ENCODE data around the gene CWC27. TPM values are rescaled to one million over a fixed set of nuclear protein-coding genes. Genes with fewer than 3 reads are reported as not detected.
A peak's percentile ranks its signal among the peaks of the same experiment; 100 is the strongest.

CWC27 gene
- total RNA-seq, 2 donors from 2014 or later, result 21.4 to 24.0 TPM

GRCh38 chr5:65015767-65016166, 247.0 kb downstream of the CWC27 start:
- DNase-seq (ENCODE audit: low spot score), result no peak
- intact Hi-C loops (cut with DNase I), result no loop called here

DNA sequence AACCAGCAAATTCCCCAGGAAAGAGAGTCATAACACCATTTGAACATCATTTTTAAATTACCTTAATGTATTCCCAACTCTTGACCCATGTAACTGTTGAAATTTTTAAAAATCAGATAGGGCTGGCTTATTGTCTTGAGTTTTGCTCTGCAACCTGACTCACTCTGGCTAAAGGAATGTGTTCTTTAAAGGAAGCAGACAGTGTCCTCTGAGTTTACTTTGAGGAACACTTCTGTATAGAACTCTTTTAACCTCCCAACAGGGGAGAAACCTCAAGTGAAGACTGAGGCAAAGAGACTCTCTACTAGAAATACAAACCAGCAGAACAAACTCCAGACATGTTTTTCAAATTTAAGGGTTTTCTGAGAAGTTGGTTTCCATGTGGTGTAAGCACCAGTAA, 248.9 kb downstream of the CWC27 start:
- DNase-seq (ENCODE audit: low spot score), result no peak
- intact Hi-C loops (cut with DNase I), result no loop called here

GRCh38 chr5:65018763-65019162, 250.0 kb downstream of the CWC27 start:
- intact Hi-C loops (cut with DNase I), result no loop called here
- DNase-seq (ENCODE audit: low spot score), result no peak

DNA sequence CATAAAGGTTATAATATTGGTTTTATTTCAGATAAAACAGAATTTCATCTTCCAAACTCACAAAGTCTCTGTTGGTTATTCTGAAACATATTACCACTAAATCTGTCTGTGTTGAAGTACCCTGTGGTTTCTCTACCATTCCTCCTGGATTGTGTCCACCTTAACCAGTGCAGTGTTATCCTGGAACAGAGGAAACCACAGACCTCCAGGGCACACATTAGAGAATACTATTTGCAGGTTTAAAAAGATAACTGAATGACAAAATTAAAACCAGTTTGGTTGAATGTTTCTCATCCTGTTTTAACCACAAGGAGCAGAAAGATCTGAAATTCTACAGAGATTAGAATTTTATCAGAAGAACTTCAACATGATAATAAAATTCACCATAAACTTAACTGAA, 251.8 kb downstream of the CWC27 start:
- DNase-seq (ENCODE audit: low spot score), result no peak
- intact Hi-C loops (cut with DNase I), result no loop called here

DNA sequence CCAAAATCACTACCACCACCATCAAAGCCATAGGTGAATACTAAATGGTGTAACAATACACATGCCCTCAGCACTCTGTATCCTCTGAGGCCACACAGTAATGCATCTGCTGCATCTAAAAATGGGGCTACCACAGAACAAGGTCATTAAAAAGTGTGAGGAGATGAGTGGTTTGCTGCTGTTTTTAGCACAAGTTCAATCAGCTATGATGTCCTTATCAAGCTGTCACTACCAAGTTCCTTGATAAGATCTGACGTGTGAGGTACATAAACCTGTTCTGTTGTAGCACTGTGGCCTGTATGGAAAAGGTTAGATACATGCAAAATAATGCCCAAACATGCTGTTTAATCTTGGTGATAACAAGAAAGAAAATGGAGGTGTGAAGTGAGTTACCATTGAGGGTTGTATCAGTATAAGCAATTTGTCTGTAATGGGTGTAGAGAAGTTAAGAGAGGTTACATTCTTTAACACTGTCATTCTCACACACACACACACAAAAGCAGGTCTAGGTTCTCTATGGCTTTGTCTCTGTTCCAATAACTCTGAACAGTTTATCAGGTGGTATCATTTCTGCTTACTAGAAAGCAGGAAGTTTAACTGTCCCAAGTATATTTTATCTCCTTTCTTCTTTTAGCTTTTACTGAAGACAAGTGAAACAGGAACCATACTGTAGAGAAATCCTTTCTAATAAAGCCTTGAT, 252.9 kb downstream of the CWC27 start:
- intact Hi-C loops (cut with DNase I), result no loop called here
- no peak for DNase-seq (ENCODE audit: low spot score)

GRCh38 chr5:65022932-65023331, 254.2 kb downstream of the CWC27 start:
- intact Hi-C loops (cut with DNase I), result no loop called here
- DNase-seq (ENCODE audit: low spot score), result no peak

- intact Hi-C loops (cut with DNase I), result no loop called here
- DNase-seq (ENCODE audit: low spot score), result no peak
Observed at GRCh38 chr5:65024681-65025080, 256.0 kb downstream of the CWC27 start.

- DNase-seq (ENCODE audit: low spot score), result no peak
- intact Hi-C loops (cut with DNase I), result no loop called here
Observed at GRCh38 chr5:65026816-65027548, 258.3 kb downstream of the CWC27 start.

GRCh38 chr5:65029178-65029577, 260.4 kb downstream of the CWC27 start:
- DNase-seq (ENCODE audit: low spot score), result no peak
- intact Hi-C loops (cut with DNase I), result no loop called here

DNA sequence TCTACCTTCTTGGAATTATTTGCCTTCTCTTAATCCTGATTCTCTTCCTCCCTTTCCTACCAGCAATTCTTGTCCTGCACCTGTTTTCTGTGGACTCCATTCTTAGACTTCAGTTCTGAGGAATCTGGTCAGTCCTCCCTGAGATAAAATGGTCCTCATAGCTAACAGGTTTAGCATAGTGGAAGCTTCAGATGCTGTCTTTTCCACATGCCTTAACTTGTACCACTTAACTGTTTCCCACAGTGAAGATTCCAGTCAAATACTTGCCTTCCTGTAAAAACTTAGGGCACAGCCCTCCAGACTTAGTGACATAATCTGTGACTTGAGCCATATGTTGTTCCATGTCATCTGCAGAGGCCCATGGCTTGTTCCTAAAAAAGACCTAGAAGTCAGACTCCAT, 261.3 kb downstream of the CWC27 start:
- intact Hi-C loops (cut with DNase I), result no loop called here
- DNase-seq (ENCODE audit: low spot score), result no peak

DNA sequence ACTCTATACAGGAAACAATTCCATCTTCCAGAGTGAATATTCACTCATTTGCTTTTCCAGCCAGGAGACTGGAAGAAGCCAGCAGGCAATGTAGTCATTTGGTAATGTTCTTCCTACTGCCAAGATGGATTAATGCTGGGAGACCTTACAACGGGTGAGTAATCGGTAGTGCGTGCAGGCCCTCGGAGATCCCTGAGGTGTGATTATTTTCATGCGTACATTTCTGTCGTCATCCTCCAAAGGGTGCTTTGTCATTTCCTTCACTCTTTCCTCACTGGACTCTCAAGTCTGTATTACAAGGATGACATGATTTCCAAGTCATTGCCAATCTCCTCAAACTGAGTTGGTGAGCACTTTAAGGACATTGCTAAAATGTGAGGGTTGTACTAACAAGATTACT, 263.5 kb downstream of the CWC27 start:
- no peak for DNase-seq (ENCODE audit: low spot score)
- intact Hi-C loops (cut with DNase I), result no loop called here

DNA sequence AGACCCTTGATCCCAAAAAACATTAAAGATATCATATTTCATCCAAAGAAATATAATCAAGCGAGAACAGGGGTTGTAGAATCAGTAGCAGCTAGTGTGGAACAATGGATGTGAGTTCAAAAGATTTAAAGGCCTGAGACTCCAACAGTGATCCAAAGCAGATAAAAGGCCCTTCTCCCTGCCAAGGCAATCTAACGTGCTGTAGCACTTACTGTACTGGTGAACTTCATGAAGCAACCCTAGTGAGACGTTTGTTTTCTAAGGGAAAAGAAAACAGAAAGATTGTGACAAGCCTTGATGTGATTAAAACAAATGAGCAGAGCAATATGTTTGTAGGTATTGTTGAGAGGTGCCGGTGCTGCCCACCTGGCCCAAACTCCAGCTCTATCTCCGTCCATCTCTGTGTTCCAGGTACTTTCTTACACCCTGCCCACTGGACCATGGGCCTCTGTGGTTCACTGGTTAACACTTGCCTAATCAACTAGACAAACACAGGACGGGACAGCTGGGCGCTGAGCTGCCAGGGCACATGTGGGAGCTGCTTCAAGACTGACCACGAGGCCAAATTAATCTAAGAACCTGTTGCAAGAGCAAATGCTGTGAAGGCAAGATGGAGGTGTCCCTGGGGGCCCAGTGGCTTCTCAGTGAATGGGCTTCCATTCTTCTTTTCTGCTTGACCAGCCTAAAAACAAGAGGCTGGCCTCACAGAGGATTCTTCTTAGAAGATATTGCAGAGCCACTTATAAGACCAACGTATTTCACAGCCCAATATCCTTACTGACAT, 265.5 kb downstream of the CWC27 start:
- no peak for DNase-seq (ENCODE audit: low spot score)
- intact Hi-C loops (cut with DNase I), result no loop called here

- no peak for DNase-seq (ENCODE audit: low spot score)
- intact Hi-C loops (cut with DNase I), result no loop called here
Observed at GRCh38 chr5:65034813-65035209, 266.1 kb downstream of the CWC27 start.

DNA sequence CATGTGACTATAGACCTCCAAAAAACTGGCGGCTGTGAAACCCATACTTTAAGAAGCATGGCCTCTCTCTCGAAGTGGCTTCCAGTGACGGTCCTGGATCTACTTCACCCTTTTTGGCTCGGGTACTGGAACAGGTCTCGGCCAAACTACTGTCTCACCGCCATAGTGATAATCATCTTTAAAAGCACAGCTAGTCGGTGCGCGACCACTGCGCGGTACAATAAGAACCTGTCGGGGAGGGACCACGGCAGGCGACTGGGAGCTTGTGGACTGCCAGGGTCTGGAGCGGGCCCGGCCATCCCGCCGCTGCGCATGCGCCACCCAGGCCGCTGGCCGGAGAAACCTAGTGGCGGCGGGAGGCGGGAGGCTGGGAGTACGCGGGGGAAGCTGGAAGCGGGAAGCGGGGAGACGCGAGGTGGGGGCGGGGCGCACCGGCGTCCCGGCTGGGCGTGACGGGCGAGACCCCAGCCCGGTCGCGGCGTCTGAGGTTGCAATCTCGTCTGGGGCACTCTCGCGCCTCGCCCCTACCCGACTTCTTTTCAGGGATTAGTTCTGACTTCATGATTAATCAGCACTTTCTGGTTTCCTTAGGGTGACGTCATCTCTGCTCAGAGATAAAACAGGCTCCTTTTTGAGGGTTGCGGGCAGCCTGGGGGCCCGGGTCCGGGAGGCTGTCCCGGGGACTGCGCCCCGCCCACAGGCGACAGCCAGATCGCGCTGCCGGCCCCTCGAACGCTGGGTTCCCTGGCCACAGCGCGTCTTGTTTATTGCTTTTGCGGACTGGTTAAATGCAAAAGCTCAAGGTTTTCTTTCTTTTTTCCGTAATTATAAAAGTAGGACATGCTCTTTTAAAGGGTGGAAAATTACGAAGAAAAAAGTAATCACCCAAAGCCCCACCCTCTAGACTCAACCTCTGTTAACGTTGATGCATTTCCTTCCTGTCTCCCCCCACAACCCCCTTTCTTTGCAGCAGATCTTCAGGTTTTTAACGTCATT, 266.8 kb downstream of the CWC27 start:
- intact Hi-C loops (cut with DNase I), result no loop called here
- DNase-seq (ENCODE audit: low spot score), result peak; percentile 96

GRCh38 chr5:65037831-65038815, 269.4 kb downstream of the CWC27 start:
- DNase-seq (ENCODE audit: low spot score), result no peak
- intact Hi-C loops (cut with DNase I), result loop anchor here in 1 of 2 donors (1.0 kb wide), 1 partner anchor 10 kb away; no protein-coding TSS in a partner anchor

GRCh38 chr5:65041296-65042158, 272.8 kb downstream of the CWC27 start:
- intact Hi-C loops (cut with DNase I), result no loop called here
- no peak for DNase-seq (ENCODE audit: low spot score)

DNA sequence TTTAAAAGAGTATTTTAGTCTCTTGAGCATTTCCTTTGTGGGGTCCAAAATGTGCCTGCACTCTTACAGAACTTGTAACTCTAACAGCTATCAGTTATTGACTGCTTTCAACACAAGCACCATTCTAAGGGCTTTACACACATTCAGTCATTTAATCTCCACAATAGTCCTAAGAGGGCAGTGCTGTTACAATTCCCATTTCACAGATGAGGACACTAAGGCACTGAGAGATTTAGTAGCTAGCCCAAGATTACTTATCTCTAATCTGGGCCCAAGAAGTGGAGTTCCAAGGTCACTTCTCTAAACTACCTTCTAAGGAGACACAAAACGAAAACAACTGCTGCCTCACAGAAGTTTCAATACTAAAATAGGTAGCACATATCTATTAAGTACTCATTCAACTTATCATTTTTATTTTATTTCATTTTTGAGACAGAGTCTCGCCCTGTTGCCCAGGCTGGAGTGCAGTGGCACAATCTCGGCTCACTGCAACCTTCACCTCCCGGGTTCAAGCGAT, 275.2 kb downstream of the CWC27 start:
- intact Hi-C loops (cut with DNase I), result no loop called here
- no peak for DNase-seq (ENCODE audit: low spot score)
